Endothelial cell of umbilical vein (primary cell): ENCODE results near the gene PPP1R7.

Source experiments
- CTCF ChIP-seq, 2 donors: IDR thresholded peaks; 1 replicate in 1 of 2; 2 replicates in 1 of 2; pipeline ENCODE4 v1.5.1; 2011; ENCODE audit warnings: low read length in 2 of 2, mild to moderate bottlenecking in 2 of 2, moderate library complexity in 2 of 2, control low read depth in 1 of 2, inconsistent platforms in 1 of 2, low read depth in 1 of 2; ENCODE audit not compliant: insufficient read depth in 1 of 2; ENCODE audit errors: extremely low read depth in 1 of 2
- POLR2AphosphoS5 ChIP-seq: IDR thresholded peaks from 2 replicates; pipeline ENCODE4 v1.6.1; 2012; ENCODE audit warnings: low read depth, mild to moderate bottlenecking, control low read depth, low read length, moderate library complexity; ENCODE audit not compliant: insufficient read depth

GRCh38 chr2:241133436-241133820, 16.8 kb upstream of the PPP1R7 start:
- TF ChIP-seq CTCF (IDR thresholded peaks at IDR 0.05; ENCODE audit: extremely low read depth in 1 of 2, insufficient read depth in 1 of 2, low read depth in 1 of 2, low read length in 2 of 2): no peak
- no peak for TF ChIP-seq POLR2AphosphoS5
